ENCODE results near the gene COPS6. TPM values are rescaled to one million over a fixed set of nuclear protein-coding genes. Genes with fewer than 3 reads are reported as not detected.

The COPS6 gene
- polyA plus RNA-seq, 1 experiment: 265 TPM

DNA sequence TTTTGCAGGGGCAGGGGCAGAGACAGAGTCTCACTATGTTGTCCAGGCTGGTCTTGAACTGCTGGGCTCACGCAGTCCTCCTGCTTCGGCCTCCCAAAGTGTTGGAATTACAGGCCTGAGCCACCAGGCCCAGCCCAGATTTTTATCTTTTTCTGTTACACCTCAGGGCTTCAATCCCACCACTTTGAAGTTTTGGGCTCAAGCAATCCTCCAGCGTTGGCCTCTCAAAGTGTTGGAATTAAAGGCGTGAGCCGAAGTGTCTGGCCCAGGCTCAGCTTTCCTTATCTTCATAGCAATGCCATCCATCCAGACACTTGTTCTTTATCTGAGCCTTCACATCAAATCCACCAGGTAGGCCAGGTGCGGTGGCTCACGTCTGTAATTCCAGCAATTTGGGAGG is 26.3 kb downstream of the COPS6 start:
- no peaks in the 10 kb centered on the region for H3K9me3 ChIP-seq (ENCODE audit: control insufficient read depth, insufficient read depth, low read length)
- TF ChIP-seq, protein P1, sequence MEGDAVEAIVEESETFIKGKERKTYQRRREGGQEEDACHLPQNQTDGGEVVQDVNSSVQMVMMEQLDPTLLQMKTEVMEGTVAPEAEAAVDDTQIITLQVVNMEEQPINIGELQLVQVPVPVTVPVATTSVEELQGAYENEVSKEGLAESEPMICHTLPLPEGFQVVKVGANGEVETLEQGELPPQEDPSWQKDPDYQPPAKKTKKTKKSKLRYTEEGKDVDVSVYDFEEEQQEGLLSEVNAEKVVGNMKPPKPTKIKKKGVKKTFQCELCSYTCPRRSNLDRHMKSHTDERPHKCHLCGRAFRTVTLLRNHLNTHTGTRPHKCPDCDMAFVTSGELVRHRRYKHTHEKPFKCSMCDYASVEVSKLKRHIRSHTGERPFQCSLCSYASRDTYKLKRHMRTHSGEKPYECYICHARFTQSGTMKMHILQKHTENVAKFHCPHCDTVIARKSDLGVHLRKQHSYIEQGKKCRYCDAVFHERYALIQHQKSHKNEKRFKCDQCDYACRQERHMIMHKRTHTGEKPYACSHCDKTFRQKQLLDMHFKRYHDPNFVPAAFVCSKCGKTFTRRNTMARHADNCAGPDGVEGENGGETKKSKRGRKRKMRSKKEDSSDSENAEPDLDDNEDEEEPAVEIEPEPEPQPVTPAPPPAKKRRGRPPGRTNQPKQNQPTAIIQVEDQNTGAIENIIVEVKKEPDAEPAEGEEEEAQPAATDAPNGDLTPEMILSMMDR (IDR thresholded peaks at IDR 0.05; ENCODE audit: low read depth, low read length): no peak
- no peak overlapping the region for H3K27ac ChIP-seq (ENCODE audit: low read depth, low read length)
- POLR2A ChIA-PET: interaction anchor here (0.7 kb wide), 1 partner anchor 33 kb away, joined by 8 read pairs; no protein-coding TSS in a partner anchor
- DNase-seq (ENCODE audit: low read depth, low spot score): no peak
- no peaks in the 10 kb centered on the region for H3K27me3 ChIP-seq (ENCODE audit: control insufficient read depth, insufficient read depth, low read length)
- CTCF ChIA-PET: no interaction called here
- no peak overlapping the region for H3K4me3 ChIP-seq (ENCODE audit: low read depth, low read length)

DNA sequence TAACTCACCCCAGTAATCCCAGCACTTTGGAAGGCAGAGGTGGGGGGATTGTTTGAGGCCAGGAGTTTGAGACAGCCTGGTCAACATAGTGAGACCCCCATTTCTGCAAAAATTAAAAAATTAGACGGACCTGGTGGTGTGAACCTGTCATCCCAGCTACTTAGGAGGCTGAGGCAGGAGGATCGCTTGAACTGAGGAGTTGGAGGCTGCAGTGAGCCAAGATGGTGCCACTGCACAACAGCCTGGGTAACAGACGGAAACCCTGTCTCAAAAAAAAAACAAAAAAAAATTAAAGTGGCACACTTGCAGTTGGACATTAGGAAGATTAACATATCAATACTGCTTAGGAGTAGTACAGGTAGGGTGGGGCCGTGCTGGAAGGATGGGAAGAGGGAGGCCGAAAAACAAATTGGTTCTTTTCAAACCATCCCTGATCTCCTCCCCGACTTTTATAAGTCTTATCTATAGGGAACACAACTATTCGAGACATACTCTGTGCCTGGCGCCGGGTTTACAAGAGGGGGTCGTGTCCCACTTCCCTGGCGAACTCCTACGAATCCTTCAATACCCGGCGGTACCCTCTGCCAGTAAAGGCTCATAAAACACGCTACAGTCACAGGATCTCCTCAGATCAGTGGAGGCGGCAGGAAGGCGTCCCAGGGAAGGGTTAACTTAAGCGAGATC is 29.8 kb downstream of the COPS6 start:
- no peak for DNase-seq (ENCODE audit: low read depth, low spot score)
- ChIA-PET POLR2A (no interaction called here), CTCF (no interaction called here)
- Histone ChIP-seq H3K27me3 (ENCODE audit: control insufficient read depth, insufficient read depth, low read length) (no peaks in the 10 kb centered on the region), H3K9me3 (ENCODE audit: control insufficient read depth, insufficient read depth, low read length) (no peaks in the 10 kb centered on the region), H3K27ac (ENCODE audit: low read depth, low read length) (no peak overlapping the region), H3K4me3 (ENCODE audit: low read depth, low read length) (peak overlapping the region; percentile 98)
- TF ChIP-seq, protein P1 (IDR thresholded peaks at IDR 0.05; ENCODE audit: low read depth, low read length): no peak

DNA sequence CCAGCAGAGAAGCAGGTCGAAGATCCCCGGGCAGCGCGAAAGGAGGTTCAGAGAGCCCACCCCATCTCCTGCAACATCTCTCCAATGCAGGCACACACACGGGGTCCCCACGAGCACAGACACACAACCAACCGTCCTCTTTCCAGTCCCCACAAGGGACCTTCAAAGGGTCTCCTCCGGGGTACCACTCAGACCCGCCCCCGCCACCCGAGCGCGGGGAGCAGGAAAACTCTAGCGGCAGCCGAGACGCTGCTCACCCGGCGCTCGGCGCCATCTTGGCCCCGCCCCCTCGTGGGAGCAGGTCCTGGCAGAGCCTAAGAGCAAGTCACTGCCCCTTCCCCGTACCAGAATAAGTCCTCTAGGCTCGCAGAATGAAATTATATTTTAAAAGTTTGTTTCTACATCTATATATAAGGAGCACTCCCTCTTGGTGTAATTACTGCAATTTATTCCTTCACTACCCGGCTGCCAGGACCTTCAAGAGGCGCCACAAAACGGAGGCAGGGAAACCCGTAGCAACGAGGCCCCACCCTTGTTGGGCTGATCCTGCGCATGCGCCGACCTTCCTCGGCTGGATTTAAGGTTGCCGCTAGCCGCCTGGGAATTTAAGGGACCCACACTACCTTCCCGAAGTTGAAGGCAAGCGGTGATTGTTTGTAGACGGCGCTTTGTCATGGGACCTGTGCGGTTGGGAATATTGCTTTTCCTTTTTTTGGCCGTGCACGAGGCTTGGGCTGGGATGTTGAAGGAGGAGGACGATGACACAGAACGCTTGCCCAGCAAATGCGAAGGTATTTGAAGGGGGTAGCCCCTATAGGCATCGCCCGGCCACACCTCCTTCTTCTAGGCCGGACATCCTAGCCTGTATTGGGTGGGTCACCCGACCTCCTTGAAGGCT is 30.6 kb downstream of the COPS6 start, which contains the start of the genes CNPY4 and TAF6:
Gene CNPY4 (plus strand): TSS at position 563 of the 898 bp plus-strand sequence. CDS start 111 bp downstream, at position 674.
Gene TAF6 (minus strand): TSS at position 287 of the 898 bp plus-strand sequence. CDS start 5,149 bp downstream, outside the sequence.
- POLR2A ChIA-PET: interaction anchor here (0.6 kb wide), 1 partner anchor 39 kb away, joined by 3 read pairs; the partner anchor contains the start of gene TRAPPC14
- Histone ChIP-seq H3K4me3 (ENCODE audit: low read depth, low read length) (peak within 1 kb of the TSS; percentile 98), H3K27me3 (ENCODE audit: control insufficient read depth, insufficient read depth, low read length) (no peaks in the 10 kb centered on the region), H3K9me3 (ENCODE audit: control insufficient read depth, insufficient read depth, low read length) (no peaks in the 10 kb centered on the region), H3K27ac (ENCODE audit: low read depth, low read length) (peak within 1 kb of the TSS; percentile 74)
- TF ChIP-seq, protein P1 (IDR thresholded peaks at IDR 0.05; ENCODE audit: low read depth, low read length): no peak
- peak; percentile 91 for DNase-seq (ENCODE audit: low read depth, low spot score)
- CTCF ChIA-PET: interaction anchor here (2.2 kb wide), 2 partner anchors 11 to 14 kb away, joined by 9 to 11 read pairs; no protein-coding TSS in a partner anchor

DNA sequence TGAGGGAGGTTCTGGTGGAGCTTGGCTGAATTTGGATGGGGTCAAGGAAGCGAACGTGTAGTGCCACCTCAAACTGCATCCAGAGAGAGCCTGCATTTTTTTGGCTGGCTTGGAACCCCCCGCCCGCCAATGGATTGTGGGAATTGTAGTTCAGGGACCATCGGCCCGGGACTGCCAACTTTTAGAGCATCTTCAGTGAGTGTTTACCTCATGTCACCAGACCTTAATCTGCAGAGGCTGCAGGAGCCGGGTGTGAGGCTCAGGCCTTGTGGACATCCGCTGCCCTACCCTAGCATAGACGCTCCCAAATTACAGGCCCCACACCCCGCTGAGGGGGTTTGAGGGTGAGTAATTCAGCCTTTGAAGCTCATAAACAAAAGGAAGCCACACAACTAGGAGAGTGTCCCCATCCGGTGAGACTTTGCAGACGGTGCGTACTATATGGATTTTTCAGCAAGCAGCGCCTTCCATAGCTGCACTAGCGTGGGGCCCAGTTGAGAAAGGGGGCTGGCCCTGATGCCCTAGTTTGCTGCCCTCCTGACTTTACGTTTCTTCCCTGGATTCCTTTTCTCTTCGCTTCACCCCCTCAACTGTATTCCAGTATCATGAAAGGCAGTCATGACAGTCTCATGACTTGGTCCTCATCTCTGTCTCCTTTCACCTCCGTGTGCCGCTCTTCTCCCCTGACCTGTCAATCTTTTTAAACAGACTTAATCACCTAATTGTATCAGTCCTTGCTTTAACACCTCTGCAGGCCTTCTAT is 31.4 kb downstream of the COPS6 start:
- Histone ChIP-seq H3K27ac (ENCODE audit: low read depth, low read length) (peak overlapping the region; percentile 74), H3K27me3 (ENCODE audit: control insufficient read depth, insufficient read depth, low read length) (no peaks in the 10 kb centered on the region), H3K9me3 (ENCODE audit: control insufficient read depth, insufficient read depth, low read length) (no peaks in the 10 kb centered on the region), H3K4me3 (ENCODE audit: low read depth, low read length) (peak overlapping the region; percentile 98)
- CTCF ChIA-PET: interaction anchor here (0.5 to 2.2 kb wide), 3 partner anchors 10 to 65 kb away, joined by 4 to 11 read pairs (median 9); no protein-coding TSS in a partner anchor
- no peak for DNase-seq (ENCODE audit: low read depth, low spot score)
- TF ChIP-seq, protein P1 (IDR thresholded peaks at IDR 0.05; ENCODE audit: low read depth, low read length): no peak
- POLR2A ChIA-PET: interaction anchor here (0.6 kb wide), 1 partner anchor 39 kb away, joined by 3 read pairs; the partner anchor contains the start of gene TRAPPC14

All from AG04450 (cell line).